ENCODE results near the gene RAB11FIP3.
"Not testable (repeated sequence)": the region's sequence is repeated elsewhere in the genome, so short reads cannot be mapped to it uniquely, and the experiment has no call there.

RAB11FIP3 gene

GRCh38 chr16:469459-469858 is 44.0 kb downstream of the RAB11FIP3 start:
- DNase-seq, result not testable (repeated sequence)

GRCh38 chr16:470418-470817 is 45.0 kb downstream of the RAB11FIP3 start:
- no peak for DNase-seq

- no peak for DNase-seq
Observed at GRCh38 chr16:471353-472198, 46.1 kb downstream of the RAB11FIP3 start.

- DNase-seq, result no peak
Observed at GRCh38 chr16:472199-472504, 46.7 kb downstream of the RAB11FIP3 start.

- DNase-seq, result no peak
Observed at GRCh38 chr16:473046-474043, 47.9 kb downstream of the RAB11FIP3 start.

GRCh38 chr16:474420-475122 is 49.1 kb downstream of the RAB11FIP3 start:
- DNase-seq, result no peak

GRCh38 chr16:476039-476438 is 50.6 kb downstream of the RAB11FIP3 start:
- no peak for DNase-seq

- DNase-seq, result no peak
Observed at GRCh38 chr16:477301-478157, 52.1 kb downstream of the RAB11FIP3 start.

- DNase-seq, result not testable (repeated sequence)
Observed at GRCh38 chr16:478287-478686, 52.8 kb downstream of the RAB11FIP3 start.

- no peak for DNase-seq
Observed at GRCh38 chr16:482468-483185, 57.2 kb downstream of the RAB11FIP3 start.

- DNase-seq, result no peak
Observed at GRCh38 chr16:483341-484075, 58.1 kb downstream of the RAB11FIP3 start.

- no peak for DNase-seq
Observed at GRCh38 chr16:489606-490005, 64.2 kb downstream of the RAB11FIP3 start.

- no peak for DNase-seq
Observed at GRCh38 chr16:490768-491167, 65.3 kb downstream of the RAB11FIP3 start.

GRCh38 chr16:491220-491919 is 65.9 kb downstream of the RAB11FIP3 start:
- DNase-seq, result no peak

- DNase-seq, result no peak
Observed at GRCh38 chr16:492211-492875, 66.9 kb downstream of the RAB11FIP3 start.

GRCh38 chr16:494676-495075 is 69.2 kb downstream of the RAB11FIP3 start:
- not testable (repeated sequence) for DNase-seq

- DNase-seq, result no peak
Observed at GRCh38 chr16:495127-495748, 69.8 kb downstream of the RAB11FIP3 start.

GRCh38 chr16:496097-496886 is 70.8 kb downstream of the RAB11FIP3 start:
- DNase-seq, result no peak

All from CD4-positive, alpha-beta T cell treated with Interferon gamma for 1 hour (primary cell).